Left lobe of liver (tissue), 2 donors: Measurements from ENCODE around the gene BCAN. TPM values are rescaled to one million over a fixed set of nuclear protein-coding genes. Genes with fewer than 3 reads are reported as not detected.
"Not testable (repeated sequence)": the region's sequence is repeated elsewhere in the genome, so short reads cannot be mapped to it uniquely, and the experiment has no call there.

ENCODE experiments used
- ATAC-seq: fragments of 200-7000 bp; cut with Tn5 transposase; one replicate; pipeline ENCODE4 v1.9.1; 2020; ENCODE audit warnings: mild to moderate bottlenecking, moderate library complexity
- DNase-seq: peaks from one replicate; pipeline ENCODE4 v3.0.0-alpha.2; 2020; ENCODE audit warnings: low spot score
- total RNA-seq: library from RNA; stranded (reverse); gene quantifications from one replicate; pipeline ENCODE4 v1.2.1, GENCODE V29; 2021
- donor health status: DM: no; HTN: no; CAD: no; lungs with moderate emphysema.
- donor health status: DM: no; HTN: yes; CAD: no.

Gene BCAN
- total RNA-seq, 1 donor from 2014 or later, result not detected

GRCh38 chr1:156616463-156616862, 25.5 kb upstream of the BCAN start:
- ATAC-seq, result peak; percentile 47
- no peak for DNase-seq

- DNase-seq, result no peak
These were observed 22.9 kb upstream of the BCAN start, which contains the start of gene HAPLN2 for GRCh38 chr1:156618853-156619581. Gene HAPLN2, plus strand, starts transcription at chr1:156619415. Its CDS starts 4,076 bp downstream, at chr1:156623491.

GRCh38 chr1:156619582-156619955, 22.3 kb upstream of the BCAN start:
- no peak for ATAC-seq
- no peak for DNase-seq

More at GRCh38 chr1:156618853-156619581, 22.9 kb upstream of the BCAN start, which contains the start of gene HAPLN2:
- peak; percentile 57 for ATAC-seq

- ATAC-seq (no peak), DNase-seq (no peak)
These were observed 19.2 kb upstream of the BCAN start for GRCh38 chr1:156622581-156623297.

DNA sequence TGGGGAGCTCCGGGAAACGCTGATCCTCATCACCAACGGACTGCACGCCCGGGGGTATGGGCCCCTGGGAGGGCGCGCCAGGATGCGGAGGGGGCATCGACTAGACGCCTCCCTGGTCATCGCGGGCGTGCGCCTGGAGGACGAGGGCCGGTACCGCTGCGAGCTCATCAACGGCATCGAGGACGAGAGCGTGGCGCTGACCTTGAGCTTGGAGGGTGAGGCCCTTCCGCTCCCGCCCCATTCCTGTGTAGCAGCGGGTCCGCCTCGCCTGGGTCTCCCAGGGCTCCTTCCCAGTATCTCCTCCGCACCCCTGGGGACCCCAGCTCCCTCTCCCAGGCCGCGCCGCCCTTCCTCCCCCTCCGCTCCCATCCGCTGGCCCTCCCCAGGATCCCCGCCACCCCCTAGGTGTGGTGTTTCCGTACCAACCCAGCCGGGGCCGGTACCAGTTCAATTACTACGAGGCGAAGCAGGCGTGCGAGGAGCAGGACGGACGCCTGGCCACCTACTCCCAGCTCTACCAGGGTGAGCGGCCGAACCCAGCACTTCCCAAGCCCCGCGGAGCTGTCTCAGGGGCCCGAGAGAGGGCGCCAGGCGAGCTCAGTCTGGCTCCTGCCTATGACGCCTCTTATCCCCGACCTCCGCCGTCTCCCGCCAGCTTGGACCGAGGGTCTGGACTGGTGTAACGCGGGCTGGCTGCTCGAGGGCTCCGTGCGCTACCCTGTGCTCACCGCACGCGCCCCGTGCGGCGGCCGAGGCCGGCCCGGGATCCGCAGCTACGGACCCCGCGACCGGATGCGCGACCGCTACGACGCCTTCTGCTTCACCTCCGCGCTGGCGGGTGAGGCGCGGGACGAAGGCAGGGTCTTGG, 17.7 kb upstream of the BCAN start:
- DNase-seq (no peak), ATAC-seq (peak; percentile 67)

DNA sequence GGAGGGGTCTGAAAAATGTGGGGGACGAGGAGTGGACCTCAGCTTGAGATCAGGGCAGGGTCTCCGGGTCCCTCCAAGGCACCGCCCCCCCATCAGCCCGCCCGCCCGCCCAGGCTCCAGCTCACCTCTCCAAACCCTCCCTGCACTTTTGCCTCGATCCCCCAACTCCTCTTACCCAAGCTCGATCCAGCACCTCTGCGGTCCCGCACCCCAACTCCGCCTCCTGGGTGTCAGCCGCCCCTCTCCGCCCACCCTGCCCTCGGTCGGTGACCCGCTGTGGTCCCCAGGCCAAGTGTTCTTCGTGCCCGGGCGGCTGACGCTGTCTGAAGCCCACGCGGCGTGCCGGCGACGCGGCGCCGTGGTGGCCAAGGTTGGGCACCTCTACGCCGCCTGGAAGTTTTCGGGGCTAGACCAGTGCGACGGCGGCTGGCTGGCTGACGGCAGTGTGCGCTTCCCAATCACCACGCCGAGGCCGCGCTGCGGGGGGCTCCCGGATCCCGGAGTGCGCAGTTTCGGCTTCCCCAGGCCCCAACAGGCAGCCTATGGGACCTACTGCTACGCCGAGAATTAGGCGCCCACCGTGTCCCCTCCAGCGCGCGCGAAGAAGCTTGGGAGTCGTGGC, 17.0 kb upstream of the BCAN start:
- no peak for DNase-seq
- peak; percentile 20 for ATAC-seq

DNA sequence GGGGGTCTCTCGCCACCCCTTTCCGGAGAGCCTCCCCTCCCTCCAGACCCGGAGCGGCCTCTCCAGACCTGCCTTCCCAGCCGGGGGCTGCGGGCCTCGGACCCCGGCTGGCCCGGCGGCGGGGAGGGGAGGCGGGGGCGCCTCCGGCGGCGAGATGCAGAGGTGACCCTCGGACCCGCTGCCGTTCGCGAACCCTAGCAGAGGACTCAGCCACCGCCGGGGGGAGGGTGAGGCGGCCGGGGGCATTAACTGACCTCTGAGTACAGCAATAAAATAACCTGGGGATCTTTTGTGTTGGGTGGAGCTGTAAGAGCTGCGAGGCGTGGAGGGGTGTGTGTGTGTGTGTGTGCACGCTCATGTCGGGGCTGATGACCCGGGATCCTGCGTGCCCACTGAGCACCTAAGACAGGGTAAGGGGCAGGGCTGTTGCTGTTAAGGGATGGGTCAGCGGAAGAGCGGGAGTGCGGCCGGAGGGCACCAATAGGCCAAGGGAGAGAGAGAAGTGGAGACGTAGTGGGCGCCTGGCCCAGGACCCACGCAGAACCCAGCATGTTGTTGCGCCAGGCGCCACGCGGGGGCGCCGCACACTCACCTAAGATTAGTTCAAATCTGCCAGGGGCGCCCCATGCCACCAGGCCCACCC, 16.4 kb upstream of the BCAN start:
- DNase-seq (no peak), ATAC-seq (peak; percentile 73)

DNA sequence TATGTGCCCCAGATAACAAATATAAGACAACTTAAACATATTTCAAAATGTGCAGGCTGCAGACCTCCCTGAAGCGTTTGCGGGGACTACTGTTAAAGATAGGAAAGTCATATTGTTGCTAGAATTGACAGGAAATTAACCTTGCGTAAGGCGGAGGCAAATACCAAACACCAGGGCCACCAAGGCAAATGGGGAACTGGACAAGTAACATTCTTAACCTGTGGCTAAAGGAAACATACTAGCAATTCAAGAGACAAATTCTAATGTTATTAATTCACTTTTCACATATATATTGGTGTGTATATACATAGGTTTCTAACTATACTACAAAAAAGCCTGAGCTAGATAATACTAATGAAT, 15.9 kb upstream of the BCAN start:
- ATAC-seq, result no peak

GRCh38 chr1:156627313-156627880, 14.5 kb upstream of the BCAN start:
- ATAC-seq (peak; percentile 80), DNase-seq (no peak)

More for the DNA sequence above, 15.9 kb upstream of the BCAN start:
- no peak for DNase-seq

GRCh38 chr1:156629823-156630449, 12.0 kb upstream of the BCAN start:
- no peak for ATAC-seq

DNA sequence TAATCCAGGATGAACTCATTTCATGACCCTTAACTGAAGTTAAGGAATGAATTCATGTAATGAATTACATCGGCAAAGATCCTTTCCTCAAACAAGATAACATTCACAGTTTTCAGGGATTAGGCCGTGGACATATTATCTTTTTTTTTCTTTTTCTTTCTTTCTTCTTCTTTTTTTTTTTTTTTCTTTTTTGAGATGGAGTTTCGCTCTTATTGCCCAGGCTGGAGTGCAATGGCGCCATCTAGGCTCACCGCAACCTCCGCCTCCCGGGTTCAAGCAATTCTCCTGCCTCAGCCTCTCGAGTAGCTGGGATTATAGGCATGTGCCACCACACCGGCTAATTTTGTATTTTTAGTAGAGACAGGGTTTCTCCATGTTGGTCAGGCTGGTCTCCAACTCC, 10.8 kb upstream of the BCAN start:
- ATAC-seq, result not testable (repeated sequence)

More at GRCh38 chr1:156629823-156630449, 12.0 kb upstream of the BCAN start:
- DNase-seq, result no peak

GRCh38 chr1:156632355-156632754, 9.6 kb upstream of the BCAN start:
- DNase-seq (no peak), ATAC-seq (no peak)

More for the DNA sequence above, 10.8 kb upstream of the BCAN start:
- not testable (repeated sequence) for DNase-seq

DNA sequence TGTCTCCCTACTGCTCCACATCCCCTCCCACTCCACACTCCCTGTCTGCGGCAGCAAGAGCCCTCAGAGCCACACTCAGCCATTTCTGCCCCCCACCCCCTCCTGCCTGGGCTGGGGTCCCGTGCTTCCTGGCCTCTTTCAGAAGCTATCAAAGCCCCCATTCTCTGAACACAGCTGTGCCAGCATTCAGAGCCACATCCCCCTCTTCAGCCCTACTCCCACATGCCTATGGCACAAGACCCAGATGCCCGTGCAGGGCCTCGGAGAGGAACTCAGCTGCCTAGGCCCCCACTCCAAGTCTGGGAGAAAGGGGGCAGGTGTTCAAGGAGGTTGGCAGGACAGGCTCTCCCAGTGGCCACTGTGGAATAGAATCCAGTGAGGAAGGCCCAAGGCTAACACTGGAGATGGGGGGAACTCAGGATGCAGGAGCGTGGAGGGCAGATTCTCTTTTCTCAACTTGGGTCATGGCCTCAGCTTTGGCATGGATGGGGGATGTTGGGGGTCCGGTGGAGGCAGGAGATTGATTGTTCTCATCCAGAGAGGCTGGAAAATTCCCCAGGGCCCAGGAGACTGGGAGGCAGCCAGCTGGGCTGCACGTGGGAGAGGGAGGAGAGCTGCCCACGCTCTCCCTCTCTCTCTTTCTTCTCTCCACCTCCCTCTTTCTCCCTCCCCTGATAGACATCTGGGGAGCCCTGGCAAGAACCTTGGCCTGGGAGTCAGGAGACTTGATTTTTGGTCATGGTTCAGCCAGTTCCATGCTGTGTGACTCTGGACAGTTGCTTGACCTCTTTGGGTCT, 3.5 kb upstream of the BCAN start:
- DNase-seq, result no peak
- ATAC-seq, result no peak

DNA sequence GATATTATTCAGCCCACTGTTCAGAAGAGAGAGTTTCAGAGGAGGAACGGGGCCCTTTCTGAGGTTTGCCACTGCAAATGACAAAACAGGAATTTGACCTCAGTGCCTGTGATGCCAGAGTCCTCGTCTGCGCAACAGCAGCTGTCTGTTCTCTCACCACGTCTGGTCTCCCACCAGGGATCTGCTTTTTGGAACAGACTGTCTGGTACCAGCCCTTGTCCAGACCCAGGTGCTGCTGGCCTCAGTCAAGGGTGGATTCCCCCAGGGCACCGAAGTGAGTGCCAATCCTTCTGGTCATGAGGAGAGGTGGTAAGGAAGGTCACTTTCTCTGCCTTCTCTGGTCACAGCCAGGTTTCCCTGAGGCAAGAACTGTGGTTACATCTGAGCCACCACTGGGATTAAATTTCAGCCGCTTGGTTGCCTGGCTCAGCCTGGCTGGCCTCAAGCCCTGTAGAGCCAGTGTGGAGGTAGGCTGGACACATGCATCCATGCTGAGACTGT, 2.3 kb upstream of the BCAN start:
- ATAC-seq (no peak), DNase-seq (no peak)

- DNase-seq, result no peak
- ATAC-seq, result no peak
These were observed 843 bp upstream of the BCAN start for GRCh38 chr1:156640842-156641706.

GRCh38 chr1:156642265-156643048, 540 bp downstream of the BCAN start:
- ATAC-seq, result no peak
- DNase-seq, result no peak
